Motor neuron (in vitro differentiated cells): Measurements from ENCODE around the gene GRIN1. TPM values are rescaled to one million over a fixed set of nuclear protein-coding genes. Genes with fewer than 3 reads are reported as not detected.

Experiments used
- ATAC-seq, 8 experiments: fragments of 200-7000 bp; cut with Tn5 transposase; replicated peaks in 6 of 8; 2 replicates each; pipeline ENCODE4 v1.8.0; 2021; ENCODE audit warnings: mild to moderate bottlenecking in 8 of 8, moderate library complexity in 8 of 8
- H3K27ac ChIP-seq, 2 donors: fragments of 250-450 bp; sonication (Bioruptor Pico); 2 replicates each; pipeline ENCODE4 v1.9.0; 2021; ENCODE audit warnings: antibody characterized with exemption in 2 of 2, mild to moderate bottlenecking in 2 of 2, moderate library complexity in 1 of 2
- H3K4me1 ChIP-seq, 2 donors: fragments of 250-450 bp; sonication (Bioruptor Pico); replicated peaks in 1 of 2; 2 replicates each; pipeline ENCODE4 v1.6.1; 2021; ENCODE audit warnings: antibody characterized with exemption in 2 of 2, mild to moderate bottlenecking in 2 of 2, moderate library complexity in 1 of 2
- H3K4me3 ChIP-seq, 5 donors: fragments of 250-450 bp; sonication (Bioruptor Pico); 2 replicates each; pipeline ENCODE4 v1.9.0; 2021; ENCODE audit warnings: antibody characterized with exemption in 5 of 5, mild to moderate bottlenecking in 5 of 5, moderate library complexity in 4 of 5
- WGBS, 10 experiments: fragments of 450-650 bp; shearing (Covaris generic); methylation state at CpG; one replicate each; pipeline ENCODE4 v1.0.0; 2022; 5-methylcytosine and 5-hydroxymethylcytosine counted together
- in situ Hi-C, 9 experiments: fragments of 400-800 bp; cut with MboI; loops; one replicate each; pipeline ENCODE4 v1.15.0; 2021; ENCODE audit warnings: low sequenced_read_pairs in 9 of 9, low pct_unique_long_range_greater_than_20kb in 2 of 9; ENCODE audit not compliant: unreplicated experiment in 9 of 9
- total RNA-seq, 8 experiments: library from RNA; unstranded; fragments of 300-600 nt; gene quantifications; 2 replicates each; pipeline versions ENCODE4 v1.2.3 to v1.2.4, GENCODE V29; 2022

The GRIN1 gene
- total RNA-seq, 8 experiments from 2014 or later, result 0.20 to 6.0 (median 1.2) TPM

GRCh38 chr9:137139468-137140150 is 655 bp downstream of the GRIN1 start:
- peak overlapping the region; percentile 12 to 37 (median 23) for H3K4me3 ChIP-seq
- peaks cover 10 to 12% of the 10 kb centered on the region in 2 donors for H3K4me1 ChIP-seq
- in situ Hi-C loops, result no loop called here
- H3K27ac ChIP-seq, result no peak overlapping the region
- peak in 1 of 8 experiments; percentile 0 for ATAC-seq
- 20 to 53% methylated on average over 2 to 3 of the region's 37 CpGs; no CpG with 5 or more reads in 8 of the 10 experiments for WGBS, 10 experiments

GRCh38 chr9:137140151-137141012 is 1.4 kb downstream of the GRIN1 start:
- Histone ChIP-seq H3K4me3 (peak overlapping the region in 2 of 5 donors; percentile 3 to 37), H3K27ac (no peak overlapping the region)
- no peak for ATAC-seq

GRCh38 chr9:137141050-137141810 is 2.3 kb downstream of the GRIN1 start:
- H3K4me3 ChIP-seq, result no peak overlapping the region
- ATAC-seq, result no peak
- H3K4me1 ChIP-seq, result peaks cover 10 to 12% of the 10 kb centered on the region in 2 donors
- no peak overlapping the region for H3K27ac ChIP-seq
- 30 to 100% (median 60%) methylated on average over 1 to 4 of the region's 17 CpGs; no CpG with 5 or more reads in 5 of the 10 experiments for WGBS, 10 experiments
- in situ Hi-C loops, result no loop called here

More at GRCh38 chr9:137140151-137141012, 1.4 kb downstream of the GRIN1 start:
- WGBS, 10 experiments, result 30 to 67% (median 50%) methylated on average over 1 to 9 of the region's 26 CpGs; no CpG with 5 or more reads in 4 of the 10 experiments
- in situ Hi-C loops, result no loop called here
- H3K4me1 ChIP-seq, result peaks cover 10 to 12% of the 10 kb centered on the region in 2 donors

GRCh38 chr9:137141976-137142936 is 3.3 kb downstream of the GRIN1 start:
- WGBS, 10 experiments, result 14 to 100% (median 60%) methylated on average over 1 to 9 of the region's 24 CpGs; no CpG with 5 or more reads in 4 of the 10 experiments
- no peak overlapping the region for H3K27ac ChIP-seq
- in situ Hi-C loops, result no loop called here
- no peak for ATAC-seq
- peaks cover 7 to 12% of the 10 kb centered on the region in 2 donors for H3K4me1 ChIP-seq
- H3K4me3 ChIP-seq, result no peak overlapping the region

GRCh38 chr9:137143459-137143858 is 4.5 kb downstream of the GRIN1 start:
- Histone ChIP-seq H3K27ac (no peak overlapping the region), H3K4me1 (peaks cover 0 to 5% of the 10 kb centered on the region in 2 donors), H3K4me3 (no peak overlapping the region)
- 11 to 50% (median 15%) methylated on average over 1 to 3 of the region's 4 CpGs; no CpG with 5 or more reads in 4 of the 10 experiments for WGBS, 10 experiments
- ATAC-seq, result no peak
- in situ Hi-C loops, result no loop called here

GRCh38 chr9:137145731-137146526 is 7.0 kb downstream of the GRIN1 start:
- no peak overlapping the region for H3K4me3 ChIP-seq
- no CpG with 5 or more reads among the region's 49 CpGs for WGBS, 10 experiments
- in situ Hi-C loops, result no loop called here
- H3K27ac ChIP-seq, result no peak overlapping the region
- no peaks in the 10 kb centered on the region for H3K4me1 ChIP-seq
- ATAC-seq, result no peak

GRCh38 chr9:137146527-137146918 is 7.6 kb downstream of the GRIN1 start:
- Histone ChIP-seq H3K4me3 (no peak overlapping the region), H3K4me1 (no peaks in the 10 kb centered on the region), H3K27ac (no peak overlapping the region)
- in situ Hi-C loops, result no loop called here
- peak in 1 of 8 experiments; percentile 24 for ATAC-seq
- 26% methylated on average over 3 of the region's 9 CpGs; no CpG with 5 or more reads in 9 of the 10 experiments for WGBS, 10 experiments

GRCh38 chr9:137147091-137147792 is 8.3 kb downstream of the GRIN1 start:
- ATAC-seq, result peak in 3 of 8 experiments; percentile 36 to 64 (median 37)
- no peak overlapping the region for H3K4me3 ChIP-seq
- H3K27ac ChIP-seq, result no peak overlapping the region
- in situ Hi-C loops, result no loop called here
- 68 to 80% (median 74%) methylated on average over 1 to 10 of the region's 26 CpGs; no CpG with 5 or more reads in 7 of the 10 experiments for WGBS, 10 experiments
- H3K4me1 ChIP-seq, result no peaks in the 10 kb centered on the region

- no peak for ATAC-seq
- no CpG with 5 or more reads among the region's 24 CpGs for WGBS, 10 experiments
- H3K4me3 ChIP-seq, result no peak overlapping the region
- no peaks in the 10 kb centered on the region for H3K4me1 ChIP-seq
- no peak overlapping the region for H3K27ac ChIP-seq
- in situ Hi-C loops, result no loop called here
Observed at GRCh38 chr9:137147793-137148160, 8.8 kb downstream of the GRIN1 start.

- 60 to 71% (median 63%) methylated on average over 2 to 12 of the region's 27 CpGs; no CpG with 5 or more reads in 7 of the 10 experiments for WGBS, 10 experiments
- no peak overlapping the region for H3K4me3 ChIP-seq
- no peak for ATAC-seq
- in situ Hi-C loops, result no loop called here
- H3K27ac ChIP-seq, result no peak overlapping the region
- H3K4me1 ChIP-seq, result no peaks in the 10 kb centered on the region
Observed at GRCh38 chr9:137148242-137148641, 9.3 kb downstream of the GRIN1 start.

- in situ Hi-C loops, result no loop called here
- Histone ChIP-seq H3K27ac (no peak overlapping the region), H3K4me3 (no peak overlapping the region), H3K4me1 (no peaks in the 10 kb centered on the region)
- 40 to 100% (median 87%) methylated on average over 1 to 16 of the region's 19 CpGs; no CpG with 5 or more reads in 5 of the 10 experiments for WGBS, 10 experiments
- no peak for ATAC-seq
Observed at GRCh38 chr9:137148661-137149060, 9.7 kb downstream of the GRIN1 start.
